Measurements from ENCODE around the gene KCNMA1.
"Not testable (repeated sequence)": the region's sequence is repeated elsewhere in the genome, so short reads cannot be mapped to it uniquely, and the experiment has no call there.

Gene KCNMA1

DNA sequence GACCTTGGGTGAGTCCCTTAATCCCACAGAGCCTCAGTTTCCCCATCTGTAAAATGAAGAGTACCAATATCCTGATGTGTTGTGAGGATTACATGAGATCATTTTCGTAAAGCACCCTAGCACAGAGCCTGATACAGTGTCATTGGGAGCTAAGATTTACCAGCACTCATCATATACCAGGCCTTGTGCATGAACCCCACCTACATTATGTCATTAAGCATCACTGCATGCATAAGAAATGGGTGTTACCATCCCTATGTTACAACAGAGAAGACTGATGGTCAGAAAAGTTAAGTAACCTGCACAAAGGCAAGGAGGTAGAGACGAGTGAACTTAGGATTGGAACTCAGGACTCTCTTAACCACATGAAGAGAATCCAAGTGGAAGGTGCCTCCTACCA lies 290.6 kb downstream of the KCNMA1 start:
- no peak overlapping the region for H3K27ac ChIP-seq (ENCODE audit: low read depth in 2 of 2, low read length in 2 of 2)
- no peak overlapping the region for H3K4me3 ChIP-seq (ENCODE audit: low read length in 2 of 2)
- H3K4me1 ChIP-seq (ENCODE audit: control insufficient read depth in 2 of 2, insufficient read depth in 2 of 2, low read length in 2 of 2) = no peaks in the 10 kb centered on the region
- H3K9me3 ChIP-seq (ENCODE audit: control insufficient read depth in 2 of 2, low read length in 2 of 2) = no peaks in the 10 kb centered on the region
- no peaks in the 10 kb centered on the region for H3K36me3 ChIP-seq (ENCODE audit: control insufficient read depth in 2 of 2, insufficient read depth in 2 of 2, low read length in 2 of 2)
- H3K27me3 ChIP-seq (ENCODE audit: control insufficient read depth in 2 of 2, insufficient read depth in 2 of 2, low read length in 2 of 2) = no peaks in the 10 kb centered on the region
- H3K9ac ChIP-seq (ENCODE audit: low read depth in 1 of 2, low read length in 2 of 2) = no peak overlapping the region

DNA sequence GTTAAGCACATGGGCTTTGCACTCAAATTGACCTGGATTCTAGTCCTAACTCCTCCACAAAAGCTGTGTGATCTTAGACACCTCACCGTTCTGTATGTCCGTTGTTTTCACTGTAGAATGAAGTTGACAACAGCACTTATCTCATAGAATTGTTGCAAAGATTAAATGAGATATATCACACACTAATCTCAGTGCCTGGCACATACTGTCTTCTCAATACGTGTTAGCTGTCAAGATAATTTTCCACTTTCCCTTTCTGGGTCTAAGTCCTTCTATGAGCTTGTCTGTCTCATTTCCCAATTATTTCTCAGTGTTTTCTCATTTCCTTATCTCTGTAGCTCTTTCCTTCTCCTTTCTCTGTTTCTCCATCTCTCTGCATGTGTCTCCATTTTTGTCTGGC lies 296.6 kb downstream of the KCNMA1 start:
- no peaks in the 10 kb centered on the region for H3K27me3 ChIP-seq (ENCODE audit: control insufficient read depth in 2 of 2, insufficient read depth in 2 of 2, low read length in 2 of 2)

DNA sequence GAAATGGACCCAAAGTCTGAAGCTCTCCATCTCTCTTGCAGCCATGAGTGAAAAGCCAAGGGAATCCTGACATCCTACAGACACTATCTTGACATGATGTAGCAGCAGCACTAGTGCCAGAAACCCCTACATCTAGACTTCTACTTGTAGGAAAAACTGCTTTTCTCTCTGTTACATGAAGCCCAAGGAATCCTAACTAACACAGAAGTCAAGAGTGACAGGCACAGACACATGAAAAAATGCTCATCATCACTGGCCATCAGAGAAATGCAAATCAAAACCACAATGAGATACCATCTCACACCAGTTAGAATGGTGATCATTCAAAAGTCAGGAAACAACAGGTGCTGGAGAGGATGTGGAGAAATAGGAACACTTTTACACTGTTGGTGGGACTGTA lies 297.7 kb downstream of the KCNMA1 start:
- H3K9me3 ChIP-seq (ENCODE audit: control insufficient read depth in 2 of 2, low read length in 2 of 2); H3K27me3 ChIP-seq (ENCODE audit: control insufficient read depth in 2 of 2, insufficient read depth in 2 of 2, low read length in 2 of 2); H3K4me1 ChIP-seq (ENCODE audit: control insufficient read depth in 2 of 2, insufficient read depth in 2 of 2, low read length in 2 of 2): not testable (repeated sequence)

More for the DNA sequence above, 296.6 kb downstream of the KCNMA1 start:
- Histone ChIP-seq H3K9me3 (ENCODE audit: control insufficient read depth in 2 of 2, low read length in 2 of 2) (no peaks in the 10 kb centered on the region), H3K4me3 (ENCODE audit: low read length in 2 of 2) (no peak overlapping the region), H3K9ac (ENCODE audit: low read depth in 1 of 2, low read length in 2 of 2) (no peak overlapping the region), H3K27ac (ENCODE audit: low read depth in 2 of 2, low read length in 2 of 2) (no peak overlapping the region), H3K4me1 (ENCODE audit: control insufficient read depth in 2 of 2, insufficient read depth in 2 of 2, low read length in 2 of 2) (no peaks in the 10 kb centered on the region), H3K36me3 (ENCODE audit: control insufficient read depth in 2 of 2, insufficient read depth in 2 of 2, low read length in 2 of 2) (no peaks in the 10 kb centered on the region)

DNA sequence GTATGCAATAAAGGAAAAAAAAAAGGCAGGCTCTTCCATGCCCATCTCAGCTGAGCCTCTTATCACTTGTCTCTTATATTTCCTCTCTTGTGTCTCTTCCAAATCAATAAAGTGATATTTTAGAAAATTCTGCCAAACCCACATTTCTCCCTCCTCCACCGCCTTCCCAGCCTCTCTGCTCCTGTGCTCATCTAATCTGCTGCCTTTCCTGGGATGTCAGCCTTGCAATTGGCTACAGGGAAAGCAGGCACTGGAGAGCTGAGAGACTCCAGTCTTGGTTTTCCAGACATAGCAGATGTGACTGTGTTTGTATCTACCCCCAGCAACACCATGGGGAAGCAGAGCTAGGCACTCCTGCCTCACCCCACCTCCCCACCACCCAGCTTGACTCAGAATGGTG lies 298.4 kb downstream of the KCNMA1 start:
- no peaks in the 10 kb centered on the region for H3K36me3 ChIP-seq (ENCODE audit: control insufficient read depth in 2 of 2, insufficient read depth in 2 of 2, low read length in 2 of 2)
- H3K4me1 ChIP-seq (ENCODE audit: control insufficient read depth in 2 of 2, insufficient read depth in 2 of 2, low read length in 2 of 2) = no peaks in the 10 kb centered on the region
- no peak overlapping the region for H3K4me3 ChIP-seq (ENCODE audit: low read length in 2 of 2)
- no peaks in the 10 kb centered on the region for H3K9me3 ChIP-seq (ENCODE audit: control insufficient read depth in 2 of 2, low read length in 2 of 2)
- H3K9ac ChIP-seq (ENCODE audit: low read depth in 1 of 2, low read length in 2 of 2) = no peak overlapping the region
- no peaks in the 10 kb centered on the region for H3K27me3 ChIP-seq (ENCODE audit: control insufficient read depth in 2 of 2, insufficient read depth in 2 of 2, low read length in 2 of 2)
- H3K27ac ChIP-seq (ENCODE audit: low read depth in 2 of 2, low read length in 2 of 2) = no peak overlapping the region

More for the DNA sequence above, 297.7 kb downstream of the KCNMA1 start:
- H3K36me3 ChIP-seq (ENCODE audit: control insufficient read depth in 2 of 2, insufficient read depth in 2 of 2, low read length in 2 of 2); H3K27ac ChIP-seq (ENCODE audit: low read depth in 2 of 2, low read length in 2 of 2); H3K4me3 ChIP-seq (ENCODE audit: low read length in 2 of 2); H3K9ac ChIP-seq (ENCODE audit: low read depth in 1 of 2, low read length in 2 of 2): not testable (repeated sequence)

DNA sequence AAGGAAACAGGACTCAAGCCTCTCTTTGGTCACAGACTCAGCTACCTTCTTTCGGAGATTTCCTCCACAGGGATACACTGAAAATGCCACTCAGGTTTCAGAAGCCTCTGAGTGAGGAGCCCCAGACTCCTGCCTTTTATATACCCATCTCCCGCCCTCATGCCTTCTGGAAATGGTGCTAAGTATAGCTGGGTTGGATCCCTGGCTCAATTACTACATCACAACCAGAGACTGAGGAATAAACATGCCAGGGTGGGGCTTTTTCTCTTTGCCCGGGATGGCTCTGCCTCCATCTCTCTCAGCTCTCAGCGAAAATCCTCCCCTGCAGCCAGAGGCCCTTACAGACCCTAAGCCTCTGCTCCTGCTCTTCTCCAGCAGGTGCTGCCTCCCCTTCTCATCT lies 299.5 kb downstream of the KCNMA1 start:
- no peak overlapping the region for H3K27ac ChIP-seq (ENCODE audit: low read depth in 2 of 2, low read length in 2 of 2)
- H3K9me3 ChIP-seq (ENCODE audit: control insufficient read depth in 2 of 2, low read length in 2 of 2) = no peaks in the 10 kb centered on the region
- H3K27me3 ChIP-seq (ENCODE audit: control insufficient read depth in 2 of 2, insufficient read depth in 2 of 2, low read length in 2 of 2) = no peaks in the 10 kb centered on the region
- H3K4me1 ChIP-seq (ENCODE audit: control insufficient read depth in 2 of 2, insufficient read depth in 2 of 2, low read length in 2 of 2) = peaks cover 0 to 5% of the 10 kb centered on the region in 2 donors
- H3K36me3 ChIP-seq (ENCODE audit: control insufficient read depth in 2 of 2, insufficient read depth in 2 of 2, low read length in 2 of 2) = no peaks in the 10 kb centered on the region
- no peak overlapping the region for H3K9ac ChIP-seq (ENCODE audit: low read depth in 1 of 2, low read length in 2 of 2)
- no peak overlapping the region for H3K4me3 ChIP-seq (ENCODE audit: low read length in 2 of 2)

DNA sequence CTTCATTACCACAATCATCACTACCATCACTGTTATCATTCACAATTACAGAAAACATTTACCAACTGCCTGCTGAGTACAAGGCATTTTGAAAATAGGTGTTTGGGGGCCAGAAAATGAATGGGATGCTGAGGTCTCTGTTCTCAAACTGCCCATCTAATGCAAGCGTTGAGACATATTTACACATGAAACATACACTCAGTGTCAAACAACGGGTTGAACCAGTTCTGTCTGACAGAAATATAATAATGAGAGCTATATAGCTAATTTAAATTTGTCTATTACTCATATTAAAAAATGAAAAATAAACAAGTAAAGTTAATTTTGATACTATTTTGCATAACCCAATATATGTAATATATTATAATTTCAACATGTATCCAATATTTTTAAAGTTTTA lies 303.1 kb downstream of the KCNMA1 start:
- no peak overlapping the region for H3K27ac ChIP-seq (ENCODE audit: low read depth in 2 of 2, low read length in 2 of 2)
- peaks cover 0 to 8% of the 10 kb centered on the region in 2 donors for H3K4me1 ChIP-seq (ENCODE audit: control insufficient read depth in 2 of 2, insufficient read depth in 2 of 2, low read length in 2 of 2)
- H3K9me3 ChIP-seq (ENCODE audit: control insufficient read depth in 2 of 2, low read length in 2 of 2) = no peaks in the 10 kb centered on the region
- no peak overlapping the region for H3K9ac ChIP-seq (ENCODE audit: low read depth in 1 of 2, low read length in 2 of 2)
- H3K36me3 ChIP-seq (ENCODE audit: control insufficient read depth in 2 of 2, insufficient read depth in 2 of 2, low read length in 2 of 2) = no peaks in the 10 kb centered on the region
- no peak overlapping the region for H3K4me3 ChIP-seq (ENCODE audit: low read length in 2 of 2)
- H3K27me3 ChIP-seq (ENCODE audit: control insufficient read depth in 2 of 2, insufficient read depth in 2 of 2, low read length in 2 of 2) = no peaks in the 10 kb centered on the region

DNA sequence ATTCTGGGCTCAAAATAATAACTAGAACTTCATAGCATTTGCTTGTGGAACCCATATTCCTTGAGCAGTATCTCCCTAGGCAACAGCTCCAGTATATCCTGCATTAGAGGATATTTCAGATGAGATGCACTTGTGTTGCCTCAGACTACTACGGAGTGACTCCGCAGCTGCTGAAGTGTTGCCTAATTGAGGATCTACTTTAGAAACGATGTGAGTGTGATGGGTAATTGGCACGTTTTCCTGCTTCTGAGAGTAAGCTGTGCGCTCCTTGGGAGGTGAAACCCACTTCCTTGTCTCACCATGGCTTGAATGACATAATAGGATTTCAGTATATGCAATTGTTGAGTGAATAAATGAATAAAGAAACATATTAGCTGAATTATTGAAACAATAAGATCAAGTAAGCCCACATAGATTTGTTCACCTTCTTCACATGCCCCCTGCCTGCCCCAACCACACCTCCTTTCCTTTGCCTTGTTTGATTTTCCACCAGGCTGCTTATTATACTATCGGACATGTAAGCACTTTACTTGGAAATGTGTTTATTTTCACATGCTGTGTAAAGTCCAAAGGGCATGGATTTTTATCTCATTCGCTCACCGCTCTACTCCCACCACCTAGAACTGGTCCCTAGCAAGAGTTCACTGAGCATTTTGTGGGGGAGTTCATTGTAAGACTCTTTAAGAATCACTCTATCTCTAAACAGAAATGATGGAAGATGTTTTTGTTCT lies 303.8 kb downstream of the KCNMA1 start:
- H3K4me1 ChIP-seq (ENCODE audit: control insufficient read depth in 2 of 2, insufficient read depth in 2 of 2, low read length in 2 of 2) = peaks cover 0 to 8% of the 10 kb centered on the region in 2 donors
- H3K4me3 ChIP-seq (ENCODE audit: low read length in 2 of 2) = peak overlapping the region in 1 of 2 donors; percentile 21
- peak overlapping the region in 1 of 2 donors; percentile 17 for H3K27ac ChIP-seq (ENCODE audit: low read depth in 2 of 2, low read length in 2 of 2)
- H3K36me3 ChIP-seq (ENCODE audit: control insufficient read depth in 2 of 2, insufficient read depth in 2 of 2, low read length in 2 of 2) = no peaks in the 10 kb centered on the region
- no peaks in the 10 kb centered on the region for H3K9me3 ChIP-seq (ENCODE audit: control insufficient read depth in 2 of 2, low read length in 2 of 2)
- H3K27me3 ChIP-seq (ENCODE audit: control insufficient read depth in 2 of 2, insufficient read depth in 2 of 2, low read length in 2 of 2) = no peaks in the 10 kb centered on the region
- no peak overlapping the region for H3K9ac ChIP-seq (ENCODE audit: low read depth in 1 of 2, low read length in 2 of 2)

DNA sequence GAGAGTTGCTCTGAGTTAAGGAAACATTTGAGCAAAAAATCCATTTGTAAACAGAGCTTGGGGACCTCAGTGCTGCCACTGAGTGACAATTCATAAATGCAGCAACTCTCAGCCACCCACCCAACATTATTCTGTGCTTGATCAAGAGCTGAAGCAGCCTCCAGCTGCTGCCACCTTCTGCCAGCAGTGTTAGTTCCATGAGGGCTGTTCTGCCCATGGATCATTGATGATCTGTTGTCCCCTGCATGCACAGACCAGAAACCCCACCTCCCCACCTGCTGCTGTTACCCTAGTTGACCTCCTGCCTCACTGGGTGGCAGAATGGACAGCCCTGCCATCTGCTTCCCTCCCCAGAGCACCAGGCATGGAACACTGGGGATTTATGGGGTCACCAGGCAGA lies 305.4 kb downstream of the KCNMA1 start:
- H3K36me3 ChIP-seq (ENCODE audit: control insufficient read depth in 2 of 2, insufficient read depth in 2 of 2, low read length in 2 of 2) = no peaks in the 10 kb centered on the region
- no peaks in the 10 kb centered on the region for H3K27me3 ChIP-seq (ENCODE audit: control insufficient read depth in 2 of 2, insufficient read depth in 2 of 2, low read length in 2 of 2)
- no peak overlapping the region for H3K9ac ChIP-seq (ENCODE audit: low read depth in 1 of 2, low read length in 2 of 2)
- no peak overlapping the region for H3K27ac ChIP-seq (ENCODE audit: low read depth in 2 of 2, low read length in 2 of 2)
- H3K9me3 ChIP-seq (ENCODE audit: control insufficient read depth in 2 of 2, low read length in 2 of 2) = no peaks in the 10 kb centered on the region
- H3K4me3 ChIP-seq (ENCODE audit: low read length in 2 of 2) = no peak overlapping the region
- H3K4me1 ChIP-seq (ENCODE audit: control insufficient read depth in 2 of 2, insufficient read depth in 2 of 2, low read length in 2 of 2) = peaks cover 0 to 8% of the 10 kb centered on the region in 2 donors

DNA sequence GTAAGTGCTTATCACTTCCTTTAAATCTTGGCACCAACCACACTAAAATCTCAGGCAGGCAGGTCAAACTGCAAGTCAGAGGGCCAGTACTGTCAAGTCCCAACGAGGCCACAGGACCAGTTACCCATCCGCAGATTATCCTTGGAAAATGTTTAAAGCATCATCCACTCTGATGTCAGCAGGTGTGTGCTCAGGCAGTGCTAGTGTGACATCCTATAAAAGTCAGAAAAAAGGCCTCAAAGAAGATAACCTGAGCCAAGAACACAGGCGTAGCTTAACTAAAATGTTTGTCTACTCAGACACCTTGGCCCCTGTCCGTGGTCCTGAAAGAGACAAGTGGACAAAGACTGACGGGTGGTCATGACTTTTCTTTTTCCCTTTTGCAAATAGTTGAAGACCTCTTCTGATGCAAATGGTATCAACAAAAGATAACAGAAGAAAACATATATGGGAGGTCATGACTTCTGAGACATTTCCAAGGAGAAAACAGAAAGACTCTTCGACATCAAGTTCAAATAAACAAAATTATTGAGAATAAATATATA lies 309.3 kb downstream of the KCNMA1 start:
- Histone ChIP-seq H3K27ac (ENCODE audit: low read depth in 2 of 2, low read length in 2 of 2) (no peak overlapping the region), H3K4me1 (ENCODE audit: control insufficient read depth in 2 of 2, insufficient read depth in 2 of 2, low read length in 2 of 2) (peaks cover 0 to 6% of the 10 kb centered on the region in 2 donors), H3K27me3 (ENCODE audit: control insufficient read depth in 2 of 2, insufficient read depth in 2 of 2, low read length in 2 of 2) (no peaks in the 10 kb centered on the region), H3K9ac (ENCODE audit: low read depth in 1 of 2, low read length in 2 of 2) (no peak overlapping the region), H3K4me3 (ENCODE audit: low read length in 2 of 2) (no peak overlapping the region), H3K36me3 (ENCODE audit: control insufficient read depth in 2 of 2, insufficient read depth in 2 of 2, low read length in 2 of 2) (no peaks in the 10 kb centered on the region), H3K9me3 (ENCODE audit: control insufficient read depth in 2 of 2, low read length in 2 of 2) (no peaks in the 10 kb centered on the region)

DNA sequence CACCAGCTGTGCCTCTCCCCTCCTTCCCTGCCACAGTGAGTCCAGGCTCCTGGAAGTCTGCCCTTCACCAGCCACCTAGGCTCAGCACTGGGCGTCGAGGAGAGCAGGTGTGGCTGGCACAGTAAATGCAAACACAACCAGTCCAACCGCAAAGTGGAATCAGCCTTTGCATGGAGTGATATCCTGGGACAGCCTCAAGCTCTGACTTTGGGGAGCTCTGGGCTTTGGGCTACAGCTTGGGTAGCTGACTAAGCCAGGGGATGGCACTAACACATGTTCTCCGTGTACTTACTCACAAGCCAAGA lies 312.4 kb downstream of the KCNMA1 start:
- Histone ChIP-seq H3K27ac (ENCODE audit: low read depth in 2 of 2, low read length in 2 of 2) (no peak overlapping the region), H3K4me1 (ENCODE audit: control insufficient read depth in 2 of 2, insufficient read depth in 2 of 2, low read length in 2 of 2) (peaks cover 0 to 3% of the 10 kb centered on the region in 2 donors), H3K27me3 (ENCODE audit: control insufficient read depth in 2 of 2, insufficient read depth in 2 of 2, low read length in 2 of 2) (no peaks in the 10 kb centered on the region), H3K4me3 (ENCODE audit: low read length in 2 of 2) (no peak overlapping the region), H3K9me3 (ENCODE audit: control insufficient read depth in 2 of 2, low read length in 2 of 2) (no peaks in the 10 kb centered on the region), H3K36me3 (ENCODE audit: control insufficient read depth in 2 of 2, insufficient read depth in 2 of 2, low read length in 2 of 2) (no peaks in the 10 kb centered on the region), H3K9ac (ENCODE audit: low read depth in 1 of 2, low read length in 2 of 2) (no peak overlapping the region)
